ENCODE measurements around the gene XPNPEP3.
"Not testable (repeated sequence)": the region's sequence is repeated elsewhere in the genome, so short reads cannot be mapped to it uniquely, and the experiment has no call there.

The XPNPEP3 gene

GRCh38 chr22:40844951-40845350 lies 12.0 kb upstream of the XPNPEP3 start:
- Histone ChIP-seq H3K79me2 (ENCODE audit: insufficient read depth, low read depth) (peaks cover 28% of the 10 kb centered on the region), H3K4me3 (IDR thresholded peaks at IDR 0.05; ENCODE audit: insufficient read depth, low read depth, low read length) (no peak overlapping the region), H3K27ac (no peak overlapping the region), H3K4me2 (no peak overlapping the region), H3K36me3 (ENCODE audit: insufficient read depth) (no peaks in the 10 kb centered on the region), H2AFZ (ENCODE audit: low read depth) (no peak overlapping the region), H3K4me1 (ENCODE audit: low read depth, poor library complexity, severe bottlenecking) (no peaks in the 10 kb centered on the region), H4K20me1 (ENCODE audit: insufficient read depth) (no peaks in the 10 kb centered on the region), H3K27me3 (ENCODE audit: insufficient read depth, low read depth) (no peaks in the 10 kb centered on the region), H3K9ac (no peak overlapping the region)
- TF ChIP-seq CTCF (conservative IDR thresholded peaks at IDR 0.05; ENCODE audit: low read depth, low read length) = no peak

GRCh38 chr22:40845816-40846215 lies 11.1 kb upstream of the XPNPEP3 start:
- H3K4me3 ChIP-seq (IDR thresholded peaks at IDR 0.05; ENCODE audit: insufficient read depth, low read depth, low read length); H2AFZ ChIP-seq (ENCODE audit: low read depth); H3K27me3 ChIP-seq (ENCODE audit: insufficient read depth, low read depth); H3K36me3 ChIP-seq (ENCODE audit: insufficient read depth); H3K9ac ChIP-seq; H3K27ac ChIP-seq; H4K20me1 ChIP-seq (ENCODE audit: insufficient read depth); H3K4me2 ChIP-seq; H3K4me1 ChIP-seq (ENCODE audit: low read depth, poor library complexity, severe bottlenecking): not testable (repeated sequence)
- peaks cover 36% of the 10 kb centered on the region for H3K79me2 ChIP-seq (ENCODE audit: insufficient read depth, low read depth)

- Histone ChIP-seq H3K27ac (no peak overlapping the region), H3K27me3 (ENCODE audit: insufficient read depth, low read depth) (no peaks in the 10 kb centered on the region), H4K20me1 (ENCODE audit: insufficient read depth) (peaks cover 22% of the 10 kb centered on the region), H3K4me3 (IDR thresholded peaks at IDR 0.05; ENCODE audit: insufficient read depth, low read depth, low read length) (no peak overlapping the region), H3K4me2 (peak overlapping the region; percentile 98; the same call in 1 of the 2 replicates), H2AFZ (ENCODE audit: low read depth) (no peak overlapping the region), H3K36me3 (ENCODE audit: insufficient read depth) (no peaks in the 10 kb centered on the region), H3K9ac (no peak overlapping the region), H3K4me1 (ENCODE audit: low read depth, poor library complexity, severe bottlenecking) (peaks cover 40% of the 10 kb centered on the region), H3K79me2 (ENCODE audit: insufficient read depth, low read depth) (peaks cover 93% of the 10 kb centered on the region)
- no peak for TF ChIP-seq CTCF (conservative IDR thresholded peaks at IDR 0.05; ENCODE audit: low read depth, low read length)
These were observed 3.6 kb upstream of the XPNPEP3 start for GRCh38 chr22:40853333-40853732.

- peaks cover 22% of the 10 kb centered on the region for H4K20me1 ChIP-seq (ENCODE audit: insufficient read depth)
- no peak overlapping the region for H3K4me3 ChIP-seq (IDR thresholded peaks at IDR 0.05; ENCODE audit: insufficient read depth, low read depth, low read length)
- H3K27ac ChIP-seq = no peak overlapping the region
- no peak for TF ChIP-seq CTCF (conservative IDR thresholded peaks at IDR 0.05; ENCODE audit: low read depth, low read length)
- peaks cover 93% of the 10 kb centered on the region for H3K79me2 ChIP-seq (ENCODE audit: insufficient read depth, low read depth)
- H3K27me3 ChIP-seq (ENCODE audit: insufficient read depth, low read depth) = no peaks in the 10 kb centered on the region
- peaks cover 47% of the 10 kb centered on the region for H3K4me1 ChIP-seq (ENCODE audit: low read depth, poor library complexity, severe bottlenecking)
- H3K36me3 ChIP-seq (ENCODE audit: insufficient read depth) = no peaks in the 10 kb centered on the region
- no peak overlapping the region for H2AFZ ChIP-seq (ENCODE audit: low read depth)
- H3K9ac ChIP-seq = no peak overlapping the region
- peak overlapping the region; percentile 98 for H3K4me2 ChIP-seq
These were observed 3.0 kb upstream of the XPNPEP3 start for GRCh38 chr22:40853961-40854360.

GRCh38 chr22:40855071-40855978 lies 1.6 kb upstream of the XPNPEP3 start:
- Histone ChIP-seq H3K4me2 (peak overlapping the region; percentile 98), H3K27ac (peak overlapping the region; percentile 85; the same call in 1 of the 2 replicates), H3K79me2 (ENCODE audit: insufficient read depth, low read depth) (peaks cover 95% of the 10 kb centered on the region), H3K36me3 (ENCODE audit: insufficient read depth) (no peaks in the 10 kb centered on the region), H4K20me1 (ENCODE audit: insufficient read depth) (peaks cover 22% of the 10 kb centered on the region), H2AFZ (ENCODE audit: low read depth) (peak overlapping the region; percentile 50; the same call in 1 of the 2 replicates), H3K4me1 (ENCODE audit: low read depth, poor library complexity, severe bottlenecking) (peaks cover 48% of the 10 kb centered on the region), H3K27me3 (ENCODE audit: insufficient read depth, low read depth) (no peaks in the 10 kb centered on the region), H3K4me3 (IDR thresholded peaks at IDR 0.05; ENCODE audit: insufficient read depth, low read depth, low read length) (no peak overlapping the region), H3K9ac (peak overlapping the region; percentile 84; the same call in 1 of the 2 replicates)
- no peak for TF ChIP-seq CTCF (conservative IDR thresholded peaks at IDR 0.05; ENCODE audit: low read depth, low read length)

All from KMS-11 (cell line).